GM19395 (cell line): Measurements from ENCODE around the gene FBXO40.

ENCODE experiments used
- ATAC-seq: cut with Tn5 transposase; IDR thresholded peaks from one replicate; pipeline ENCODE4 v1.9.1; 2021; ENCODE audit warnings: mild to moderate bottlenecking, moderate library complexity; ENCODE audit not compliant: unreplicated experiment

Gene FBXO40

GRCh38 chr3:121606106-121606505 lies 12.9 kb downstream of the FBXO40 start:
- no peak for ATAC-seq

GRCh38 chr3:121619691-121620090 lies 26.5 kb downstream of the FBXO40 start:
- ATAC-seq = no peak

GRCh38 chr3:121621491-121621890 lies 28.3 kb downstream of the FBXO40 start:
- no peak for ATAC-seq

- ATAC-seq = no peak
These were observed 31.1 kb downstream of the FBXO40 start for GRCh38 chr3:121624147-121624899.

GRCh38 chr3:121626495-121626894 lies 33.3 kb downstream of the FBXO40 start:
- ATAC-seq = no peak

- ATAC-seq = no peak
These were observed 34.0 kb downstream of the FBXO40 start for GRCh38 chr3:121627211-121627610.

DNA sequence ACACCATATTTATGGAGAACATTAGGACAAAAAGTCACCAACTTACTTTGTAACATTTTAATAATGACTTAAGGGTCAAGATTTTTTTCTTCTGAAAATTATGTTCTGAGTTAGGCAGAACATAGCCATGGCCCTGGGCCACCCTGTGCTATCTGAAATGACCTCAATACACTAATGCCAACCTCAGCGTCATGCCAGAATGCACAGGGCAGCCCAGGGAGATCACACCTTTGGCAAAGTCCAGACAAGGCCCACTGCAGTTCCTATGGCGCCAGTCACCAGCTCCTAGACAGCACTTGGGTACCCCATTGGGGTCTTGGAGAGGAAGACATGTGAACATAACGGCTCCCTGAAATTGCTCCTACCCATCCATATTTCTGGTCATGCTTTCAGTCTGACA lies 34.4 kb downstream of the FBXO40 start:
- ATAC-seq = no peak

DNA sequence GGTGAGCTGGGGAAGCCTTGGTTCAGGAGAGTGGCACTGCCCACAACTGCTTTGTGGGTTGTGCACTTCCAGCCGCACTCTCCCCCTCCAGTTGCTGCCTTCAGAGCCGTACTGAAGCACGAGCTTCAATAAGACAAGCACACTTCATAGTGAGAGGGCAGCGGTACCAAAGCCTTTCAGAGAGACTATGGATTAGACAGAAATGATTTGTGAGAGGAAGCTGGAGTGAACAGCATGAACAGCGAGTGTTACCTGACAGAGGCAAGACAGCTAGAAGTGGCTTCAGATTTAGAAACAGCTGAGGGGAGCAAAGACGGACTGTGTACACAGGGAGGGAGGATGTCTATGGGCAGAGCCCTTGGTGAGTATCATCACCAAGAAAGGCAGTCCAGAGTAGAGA lies 36.4 kb downstream of the FBXO40 start:
- no peak for ATAC-seq

DNA sequence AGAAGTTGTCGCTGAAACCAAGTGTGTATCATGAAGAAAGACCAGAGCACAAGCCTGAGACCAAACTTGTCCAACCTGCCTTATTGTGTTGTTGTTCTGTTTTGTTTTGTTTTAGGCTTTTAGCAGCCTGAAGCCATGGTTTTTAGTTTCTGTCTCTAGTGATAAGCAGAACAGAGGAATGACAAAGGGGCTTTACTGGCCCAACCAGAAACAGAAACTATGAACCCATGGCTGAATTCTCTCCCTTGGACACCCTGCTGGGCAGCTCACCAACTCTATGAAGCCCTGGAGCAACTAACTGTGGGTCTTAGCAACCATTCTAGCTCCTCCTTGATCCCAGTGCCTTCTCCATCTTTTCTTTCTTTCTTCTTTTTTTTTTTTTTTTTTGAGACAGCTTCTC lies 37.2 kb downstream of the FBXO40 start:
- ATAC-seq = no peak

DNA sequence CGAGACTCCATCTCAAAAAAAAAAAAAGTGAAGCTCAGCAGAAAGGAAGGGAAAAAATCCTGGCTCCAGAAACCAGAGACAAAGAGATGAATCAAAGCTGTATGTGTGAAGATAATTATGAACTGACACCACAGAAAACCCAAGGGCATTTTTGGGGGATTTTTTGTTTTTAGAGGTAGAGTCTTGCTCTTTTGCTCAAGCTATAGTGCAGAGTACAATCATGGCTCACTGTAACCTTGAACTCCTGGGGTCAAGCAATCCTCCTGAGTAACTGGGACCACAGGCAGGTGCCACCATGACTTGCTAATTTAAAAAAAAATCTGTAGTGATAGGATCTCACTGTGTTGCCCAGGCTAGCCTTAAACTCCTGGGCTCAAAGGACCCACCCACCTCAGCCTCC lies 44.7 kb downstream of the FBXO40 start:
- ATAC-seq = no peak

DNA sequence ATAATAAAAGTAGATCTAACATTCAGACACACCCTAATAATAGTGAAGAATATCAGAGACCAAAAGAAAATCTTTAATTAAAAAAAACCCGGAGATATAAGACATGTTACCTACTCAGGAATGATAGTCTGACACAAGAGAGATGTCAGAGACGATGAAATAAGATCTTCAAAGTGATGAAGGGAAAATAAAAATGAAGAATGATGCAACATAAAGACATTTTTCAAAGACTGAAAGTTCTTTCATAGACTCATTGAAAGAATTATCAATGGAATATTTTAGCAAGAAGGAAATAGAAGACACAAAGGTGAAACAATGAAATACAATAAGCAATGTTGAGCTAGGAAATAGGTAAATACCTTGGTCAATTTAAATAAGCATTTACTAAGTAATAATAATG lies 47.9 kb downstream of the FBXO40 start:
- no peak for ATAC-seq

- no peak for ATAC-seq
These were observed 49.6 kb downstream of the FBXO40 start for GRCh38 chr3:121642601-121643314.

DNA sequence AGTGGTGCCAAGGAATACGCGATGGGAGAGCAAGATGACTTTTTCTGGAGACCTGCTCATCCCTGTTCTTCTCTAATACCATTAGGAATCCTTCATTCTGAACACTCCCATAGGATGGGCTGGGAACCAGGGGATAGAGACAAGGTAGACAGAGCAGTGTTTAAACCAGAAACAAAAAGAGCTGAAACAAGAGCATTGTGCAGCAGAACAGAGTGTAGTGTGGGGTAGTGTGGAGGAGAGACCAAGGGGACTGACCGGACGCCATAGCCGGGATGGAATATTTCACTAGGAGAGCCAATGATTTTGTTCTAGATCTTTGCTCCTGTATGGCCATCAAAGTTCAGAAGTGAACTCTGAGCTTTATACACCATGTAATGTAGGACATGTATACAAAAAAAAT lies 51.9 kb downstream of the FBXO40 start:
- ATAC-seq = no peak

GRCh38 chr3:121648219-121648958 lies 55.2 kb downstream of the FBXO40 start:
- ATAC-seq = no peak

DNA sequence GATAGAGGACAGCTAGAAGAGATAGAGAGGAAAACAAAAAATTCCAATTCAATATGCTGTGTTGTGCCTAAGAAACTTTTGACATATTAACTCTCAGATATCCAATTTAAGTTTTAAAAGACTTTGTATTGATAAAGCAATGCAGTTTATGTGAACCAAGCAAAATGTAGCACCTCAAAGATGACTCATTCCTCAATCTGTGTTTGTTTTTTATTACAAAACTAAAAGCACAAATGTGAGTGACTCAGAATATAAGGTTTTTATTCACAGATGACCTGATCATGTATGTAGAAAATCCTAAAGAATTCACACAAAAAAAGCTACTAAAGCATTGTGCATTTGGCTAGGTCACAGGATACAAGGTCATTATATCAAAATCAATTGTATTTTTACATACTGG lies 56.5 kb downstream of the FBXO40 start:
- ATAC-seq = no peak

DNA sequence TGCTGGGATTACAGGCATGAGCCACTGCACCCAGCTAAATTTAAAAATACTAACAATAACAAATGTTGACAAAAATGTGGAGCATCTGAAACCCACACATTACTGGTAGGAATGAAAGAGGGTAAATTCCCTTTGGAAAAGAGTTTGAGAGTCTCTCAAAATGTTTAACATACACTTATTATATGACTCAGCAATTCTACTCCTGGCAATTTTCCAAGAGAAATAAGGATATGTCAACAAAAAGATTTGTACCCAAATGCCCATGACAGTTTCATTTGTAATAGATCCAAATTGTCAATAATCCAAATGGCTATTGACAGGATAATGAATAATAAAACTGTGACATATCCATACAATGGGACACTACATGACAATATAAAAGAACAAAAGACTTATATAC lies 58.5 kb downstream of the FBXO40 start:
- ATAC-seq = no peak

DNA sequence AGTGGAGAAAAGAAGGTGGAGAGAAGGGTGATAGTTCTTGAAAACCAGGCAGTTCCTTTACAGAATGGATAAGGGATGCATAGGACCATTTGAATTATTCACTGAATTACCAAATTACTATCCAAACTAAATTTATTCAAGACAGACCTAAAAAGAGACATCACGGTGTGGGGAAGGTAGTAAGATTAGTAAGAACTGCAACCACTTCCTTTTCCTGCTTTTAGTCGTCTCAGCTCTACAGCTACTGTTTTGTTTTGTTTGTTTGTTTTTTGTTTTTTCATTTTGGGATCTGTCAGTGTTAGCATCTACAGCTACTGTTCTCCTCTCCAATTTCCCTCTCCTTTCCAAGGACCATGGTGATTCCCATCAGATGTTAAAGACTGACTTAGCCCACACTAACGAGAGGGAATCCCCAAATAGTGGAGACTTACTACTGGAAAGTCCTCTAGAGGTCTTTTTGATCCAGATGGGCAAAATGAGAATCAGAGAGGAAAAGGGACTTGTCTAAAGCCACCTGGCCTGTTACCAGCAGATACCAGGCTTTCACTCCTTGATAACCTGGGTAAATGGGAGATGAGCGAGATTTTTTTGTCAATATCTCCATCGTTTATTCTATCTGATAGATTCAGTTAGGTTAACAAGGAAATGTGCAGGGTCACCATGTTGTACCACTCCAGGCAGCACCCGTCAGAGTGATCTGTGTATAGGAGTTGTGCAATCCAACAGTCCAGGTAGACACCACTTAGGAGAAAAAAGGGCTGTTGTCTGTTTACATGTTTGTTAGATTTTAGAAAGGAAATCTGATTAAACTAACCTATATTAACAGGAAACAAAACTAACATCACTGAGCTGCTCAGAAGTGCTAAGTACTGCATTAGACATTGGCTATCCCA lies 61.6 kb downstream of the FBXO40 start:
- ATAC-seq = peak; percentile 84

- no peak for ATAC-seq
These were observed 65.7 kb downstream of the FBXO40 start for GRCh38 chr3:121658716-121659435.

GRCh38 chr3:121659586-121659985 lies 66.4 kb downstream of the FBXO40 start:
- ATAC-seq = no peak
